Right lobe of liver (tissue), 4 donors: ENCODE data around the gene ZNRF4.

Experiments
- POLR2A ChIP-seq: fragments of 450-650 bp; IDR thresholded peaks from one replicate; pipeline ENCODE4 v1.6.1; 2017; ENCODE audit warnings: antibody characterized with exemption, mild to moderate bottlenecking
- TF ChIP-seq, protein P1 (sequence below), 4 donors: fragments of 200-600 bp in 3 of 4; fragments of 450-650 bp in 1 of 4; IDR thresholded peaks; one replicate each; pipeline versions ENCODE4 v1.5.1 to v1.8.0; 2016 to 2022; ENCODE audit warnings: antibody characterized with exemption in 4 of 4, mild to moderate bottlenecking in 2 of 4
- donor health status: DM: no; HTN: no; CAD: no.
- donor health status: DM: no; HTN: no; CAD: no.
- donor health status: DM: no; HTN: yes; CAD: no.

DNA sequence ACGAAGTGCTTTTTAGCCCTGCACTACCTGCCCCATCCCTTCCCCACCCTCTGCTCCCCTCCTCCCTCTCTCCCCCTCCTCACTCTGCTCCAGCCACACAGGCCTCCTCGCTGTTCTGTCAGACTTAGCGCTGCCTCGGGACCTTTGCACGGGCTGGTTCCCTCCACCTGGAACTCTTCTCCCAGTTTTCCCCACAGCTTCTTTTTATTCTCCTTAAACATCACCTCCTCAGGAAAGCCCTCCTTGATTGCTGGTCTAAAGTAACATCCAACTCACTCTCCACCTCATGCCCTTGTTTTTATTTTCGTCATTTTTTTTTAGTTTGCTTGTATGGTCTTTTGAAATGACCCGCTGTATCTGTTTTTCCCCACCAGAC lies 19.6 kb upstream of the ZNRF4 start:
- TF ChIP-seq, protein P1, sequence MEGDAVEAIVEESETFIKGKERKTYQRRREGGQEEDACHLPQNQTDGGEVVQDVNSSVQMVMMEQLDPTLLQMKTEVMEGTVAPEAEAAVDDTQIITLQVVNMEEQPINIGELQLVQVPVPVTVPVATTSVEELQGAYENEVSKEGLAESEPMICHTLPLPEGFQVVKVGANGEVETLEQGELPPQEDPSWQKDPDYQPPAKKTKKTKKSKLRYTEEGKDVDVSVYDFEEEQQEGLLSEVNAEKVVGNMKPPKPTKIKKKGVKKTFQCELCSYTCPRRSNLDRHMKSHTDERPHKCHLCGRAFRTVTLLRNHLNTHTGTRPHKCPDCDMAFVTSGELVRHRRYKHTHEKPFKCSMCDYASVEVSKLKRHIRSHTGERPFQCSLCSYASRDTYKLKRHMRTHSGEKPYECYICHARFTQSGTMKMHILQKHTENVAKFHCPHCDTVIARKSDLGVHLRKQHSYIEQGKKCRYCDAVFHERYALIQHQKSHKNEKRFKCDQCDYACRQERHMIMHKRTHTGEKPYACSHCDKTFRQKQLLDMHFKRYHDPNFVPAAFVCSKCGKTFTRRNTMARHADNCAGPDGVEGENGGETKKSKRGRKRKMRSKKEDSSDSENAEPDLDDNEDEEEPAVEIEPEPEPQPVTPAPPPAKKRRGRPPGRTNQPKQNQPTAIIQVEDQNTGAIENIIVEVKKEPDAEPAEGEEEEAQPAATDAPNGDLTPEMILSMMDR (IDR thresholded peaks at IDR 0.05), result no peak
- no peak for TF ChIP-seq POLR2A
